CD4-positive, alpha-beta T cell treated with Interleukin-2 at 100 ng/mL for 4 hours (primary cell): Measurements from ENCODE around the gene BPHL.
"Not testable (repeated sequence)": the region's sequence is repeated elsewhere in the genome, so short reads cannot be mapped to it uniquely, and the experiment has no call there.

ENCODE experiments used
- DNase-seq: peaks from one replicate; pipeline ENCODE4 v3.0.0-alpha.2; 2020; ENCODE audit warnings: low spot score

Gene BPHL

GRCh38 chr6:3122823-3123182 lies 4.3 kb downstream of the BPHL start:
- no peak for DNase-seq

DNA sequence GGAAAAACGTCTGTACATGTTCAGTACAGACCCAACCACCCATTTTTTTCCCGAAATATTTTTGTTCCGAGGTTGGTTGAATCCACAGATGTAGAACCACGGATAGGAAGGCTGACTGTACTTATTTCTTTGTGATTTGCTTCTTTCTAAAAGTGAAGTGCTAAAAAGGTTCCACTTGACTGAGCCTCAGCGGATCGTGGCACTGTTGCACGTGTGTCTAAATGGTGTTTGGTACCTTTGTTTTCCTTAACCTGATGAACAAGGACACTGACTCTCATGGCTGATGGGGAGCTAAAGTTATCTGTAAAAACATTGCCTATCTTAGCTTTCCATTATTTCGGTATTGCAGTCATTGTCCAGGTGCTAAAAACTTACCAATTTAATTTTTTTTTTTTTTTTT lies 6.2 kb downstream of the BPHL start:
- DNase-seq = no peak

- no peak for DNase-seq
Measured at GRCh38 chr6:3125815-3126214, 7.3 kb downstream of the BPHL start.

DNA sequence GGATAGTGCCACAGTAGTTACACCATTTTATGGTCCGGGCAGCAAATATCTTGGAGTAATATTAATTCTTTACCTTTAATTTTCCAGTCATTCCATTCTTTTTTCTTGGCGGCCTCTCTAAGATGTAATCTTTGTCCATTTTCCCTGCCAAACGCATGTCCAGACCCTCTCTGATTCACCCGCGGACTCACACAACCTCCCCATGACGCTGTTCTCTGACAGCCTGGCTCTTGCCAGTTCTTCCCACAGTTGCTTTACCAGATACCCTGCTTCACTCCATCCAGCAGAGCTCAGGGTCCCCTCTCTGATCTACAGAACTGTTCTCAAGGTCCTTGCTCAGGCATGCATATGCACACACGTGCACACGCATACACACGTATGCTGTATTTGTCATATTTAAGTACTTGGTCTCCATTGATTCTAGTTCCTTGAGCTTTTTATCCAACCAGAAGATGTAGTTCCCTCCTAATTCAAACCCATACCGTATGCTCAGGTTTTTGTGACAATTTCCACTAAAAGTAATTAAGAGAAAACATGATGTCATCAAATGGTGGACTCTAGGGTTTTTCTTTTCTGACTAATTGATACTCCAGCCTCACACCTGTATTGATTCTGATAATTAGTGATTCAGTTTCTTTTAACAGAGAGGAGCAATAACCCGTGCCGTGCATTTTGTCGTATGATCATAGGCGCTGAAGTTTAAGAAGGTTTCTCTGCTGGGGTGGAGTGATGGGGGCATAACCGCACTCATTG lies 10.0 kb downstream of the BPHL start:
- DNase-seq = no peak

DNA sequence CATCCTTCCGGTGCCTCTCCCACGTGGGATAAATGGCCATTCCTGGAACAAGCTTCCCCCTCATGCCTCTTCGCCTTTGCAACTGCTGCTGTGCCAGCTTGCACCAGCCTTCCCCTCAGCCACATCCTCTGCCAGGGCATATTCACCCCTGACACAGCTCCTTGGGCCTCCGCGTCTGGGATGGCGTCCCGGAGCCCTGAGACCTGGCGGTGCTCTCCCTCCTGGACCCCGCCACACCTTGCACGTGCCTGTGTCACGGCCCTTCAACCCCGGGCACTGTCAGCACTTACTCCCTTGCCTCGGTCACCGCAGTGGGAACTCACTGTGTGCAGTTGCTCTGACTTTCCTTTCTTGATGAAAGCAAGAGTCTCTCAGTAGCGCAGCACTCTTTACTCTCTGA lies 13.2 kb downstream of the BPHL start:
- no peak for DNase-seq

DNA sequence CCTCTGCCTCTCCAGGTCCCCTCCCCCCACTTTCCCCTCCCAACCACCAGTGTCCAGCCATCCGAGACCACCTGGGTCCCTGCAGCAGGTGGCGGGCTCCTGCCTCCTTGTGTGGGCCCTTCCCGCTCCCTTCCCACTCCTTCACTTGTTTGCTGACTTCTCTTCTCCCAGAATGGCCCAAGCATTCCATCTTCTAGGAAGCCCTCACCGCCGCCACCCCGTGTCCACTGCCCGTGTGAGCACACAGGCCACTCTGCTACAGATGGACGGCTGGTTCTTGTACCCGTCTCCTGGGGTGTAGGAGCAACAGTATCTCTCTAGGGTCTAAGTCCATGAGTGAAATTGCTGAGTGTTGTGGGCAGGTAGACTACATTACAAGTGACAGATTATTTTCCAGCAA lies 15.0 kb downstream of the BPHL start:
- no peak for DNase-seq

DNA sequence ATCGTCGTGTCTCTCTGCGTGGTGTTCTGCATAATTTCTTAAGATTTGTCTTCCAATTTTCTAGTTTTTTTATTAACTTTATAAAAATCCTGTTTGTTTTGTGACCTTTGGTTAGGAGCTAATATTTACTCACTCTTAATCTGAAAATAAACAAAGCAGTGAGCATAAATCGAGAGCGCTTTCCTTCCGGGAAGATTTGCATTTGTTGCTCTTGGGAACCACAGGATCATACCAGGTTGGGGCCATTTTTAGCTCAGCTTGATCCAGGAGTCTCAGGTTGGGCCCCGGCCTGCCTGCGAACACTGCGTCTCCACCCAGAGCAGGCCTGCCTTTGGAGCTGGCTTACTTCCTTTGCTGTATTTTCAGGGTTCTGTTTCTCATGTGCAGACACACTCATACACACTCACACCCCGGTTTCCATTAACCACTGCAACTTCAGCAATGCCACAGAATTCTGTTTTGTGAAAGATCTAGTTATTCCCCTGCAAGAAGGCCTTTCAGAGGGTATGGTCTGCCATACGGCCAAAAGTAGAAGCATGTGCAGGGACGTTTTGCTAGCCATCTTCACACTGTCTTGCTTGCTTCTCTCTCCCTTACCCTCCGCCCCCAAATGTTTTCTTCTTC lies 17.3 kb downstream of the BPHL start:
- no peak for DNase-seq

DNA sequence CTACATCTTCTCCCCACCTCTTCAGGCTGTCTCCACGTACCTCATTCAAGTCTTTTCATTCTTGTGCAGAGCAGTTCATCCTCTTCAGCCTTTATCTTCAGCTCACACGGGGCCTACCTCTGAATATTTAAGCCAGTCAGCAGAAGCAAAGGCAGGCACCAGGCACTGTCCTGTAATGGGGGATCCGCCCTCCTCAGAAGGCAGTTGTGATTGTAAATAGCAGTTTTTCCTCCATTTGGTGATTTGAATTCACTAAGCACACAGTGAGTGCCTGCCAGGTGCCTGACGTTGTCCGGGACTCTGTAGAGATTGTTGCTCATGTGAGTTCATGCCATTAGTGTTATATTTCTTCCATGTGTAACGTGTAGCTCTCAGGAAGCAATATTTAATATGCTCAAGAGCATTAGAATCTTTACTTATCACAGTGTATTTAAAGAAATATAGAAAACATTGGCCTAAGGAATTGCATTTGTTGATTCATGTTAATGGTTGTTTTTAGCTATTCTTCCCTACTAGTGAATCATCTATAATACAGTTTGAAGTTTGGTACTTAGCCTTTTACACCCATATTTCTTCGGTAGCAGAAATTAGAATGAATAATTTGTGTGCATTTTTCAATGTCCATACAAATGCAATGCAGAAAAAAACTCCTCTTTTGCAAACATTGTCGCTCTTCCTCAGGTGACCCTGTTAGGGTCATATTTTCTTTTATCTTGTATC lies 17.9 kb downstream of the BPHL start:
- DNase-seq = no peak

- DNase-seq = no peak
Measured at GRCh38 chr6:3137057-3137777, 18.7 kb downstream of the BPHL start.

DNA sequence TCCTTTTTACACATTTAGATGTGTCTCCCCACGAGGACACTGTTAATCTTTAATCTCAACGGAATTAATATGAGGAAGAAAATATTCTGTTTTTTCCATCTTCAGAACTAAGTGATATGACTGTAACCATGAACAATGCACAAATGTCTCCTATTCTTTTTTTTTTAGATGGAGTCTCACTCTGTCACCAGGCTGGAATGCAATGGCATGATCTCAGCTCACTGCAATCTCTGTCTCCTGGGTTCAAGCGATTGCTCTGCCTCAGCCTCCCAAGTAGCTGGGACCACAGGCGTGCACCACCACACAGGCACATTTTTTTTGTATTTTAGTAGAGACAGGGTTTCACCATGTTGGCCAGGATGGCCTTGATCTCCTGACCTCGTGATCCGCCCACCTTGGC lies 19.4 kb downstream of the BPHL start:
- not testable (repeated sequence) for DNase-seq

- no peak for DNase-seq
Measured at GRCh38 chr6:3138341-3138740, 19.8 kb downstream of the BPHL start.

DNA sequence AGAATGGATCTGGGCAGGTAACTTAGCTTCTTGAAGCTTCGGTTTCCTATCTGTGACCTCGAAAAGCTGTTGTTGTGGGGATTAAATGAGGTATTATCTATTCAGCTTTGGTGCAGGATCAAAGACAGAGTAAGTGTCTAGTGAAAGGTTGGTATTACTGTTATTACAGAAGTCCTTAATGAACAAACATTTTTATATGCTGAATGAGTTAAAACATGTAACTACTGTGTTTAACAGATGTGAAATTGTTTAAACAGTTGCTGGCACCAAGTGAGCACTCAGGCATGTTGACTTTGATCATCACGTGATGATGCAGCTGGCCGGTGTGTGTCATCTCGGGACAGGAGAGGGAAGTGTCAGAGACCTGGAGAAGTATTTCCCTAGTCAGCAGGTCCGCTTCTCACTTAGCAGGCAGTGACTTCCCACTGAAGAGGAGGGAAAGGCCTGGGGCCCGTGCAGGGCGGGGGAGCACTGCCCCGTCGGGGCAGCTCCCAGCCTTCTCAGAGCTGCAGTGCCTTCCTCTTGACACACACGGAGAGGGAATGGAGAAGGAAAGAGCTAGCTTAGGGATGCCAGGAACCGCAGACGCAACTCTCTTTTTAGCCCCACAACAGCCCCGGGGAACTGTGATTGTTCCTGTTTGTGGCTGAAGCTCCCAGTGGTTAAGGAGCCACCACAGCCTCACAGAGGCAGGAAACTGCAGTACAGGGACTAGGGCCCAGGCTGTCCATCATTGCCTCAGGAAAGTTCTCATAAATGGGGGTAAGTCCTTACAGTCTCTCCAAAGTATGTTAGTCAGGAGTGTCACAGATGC lies 20.8 kb downstream of the BPHL start:
- no peak for DNase-seq

- no peak for DNase-seq
Measured at GRCh38 chr6:3140201-3140600, 21.7 kb downstream of the BPHL start.

DNA sequence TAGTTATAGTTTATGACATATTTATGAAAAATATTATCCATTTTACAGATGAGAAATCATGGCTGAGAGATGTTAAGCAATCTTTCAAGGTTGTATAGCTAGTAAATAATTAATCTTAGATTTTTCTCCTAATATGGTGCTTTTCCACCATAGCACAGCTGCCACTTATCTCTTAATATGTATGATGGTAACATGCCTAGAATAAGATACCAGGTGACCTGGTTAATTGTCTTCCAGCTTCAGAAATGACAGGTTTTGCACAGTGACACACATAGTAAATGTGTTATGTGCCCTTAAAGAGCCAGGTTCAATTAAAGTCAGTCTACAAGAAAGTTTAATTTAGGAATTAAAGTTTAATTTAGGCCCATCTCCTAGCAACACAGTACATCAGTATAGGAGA lies 24.0 kb downstream of the BPHL start:
- no peak for DNase-seq

- no peak for DNase-seq
Measured at GRCh38 chr6:3143158-3143557, 24.6 kb downstream of the BPHL start.

- DNase-seq = no peak
Measured at GRCh38 chr6:3144571-3144970, 26.1 kb downstream of the BPHL start.

- DNase-seq = no peak
Measured at GRCh38 chr6:3147914-3148757, 29.6 kb downstream of the BPHL start.

DNA sequence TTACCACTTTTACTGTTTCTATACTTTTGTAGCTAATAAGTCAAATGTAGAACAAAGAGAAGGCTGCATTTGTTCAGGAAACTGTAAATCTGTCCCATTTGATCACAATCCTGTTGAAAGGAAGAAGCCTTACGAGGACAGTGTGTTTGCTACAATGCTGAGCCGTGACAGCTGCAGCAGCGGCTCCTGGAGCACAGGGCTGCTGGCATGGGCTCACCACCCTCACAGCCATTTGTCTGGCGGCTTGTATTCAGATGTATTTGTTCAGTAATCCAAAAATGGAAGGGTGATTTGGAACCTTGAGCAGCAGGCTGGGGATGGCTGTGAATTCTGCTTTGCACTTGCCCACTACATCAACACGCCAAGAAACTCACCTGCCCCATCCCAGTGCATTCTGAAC lies 33.2 kb downstream of the BPHL start:
- DNase-seq = no peak

DNA sequence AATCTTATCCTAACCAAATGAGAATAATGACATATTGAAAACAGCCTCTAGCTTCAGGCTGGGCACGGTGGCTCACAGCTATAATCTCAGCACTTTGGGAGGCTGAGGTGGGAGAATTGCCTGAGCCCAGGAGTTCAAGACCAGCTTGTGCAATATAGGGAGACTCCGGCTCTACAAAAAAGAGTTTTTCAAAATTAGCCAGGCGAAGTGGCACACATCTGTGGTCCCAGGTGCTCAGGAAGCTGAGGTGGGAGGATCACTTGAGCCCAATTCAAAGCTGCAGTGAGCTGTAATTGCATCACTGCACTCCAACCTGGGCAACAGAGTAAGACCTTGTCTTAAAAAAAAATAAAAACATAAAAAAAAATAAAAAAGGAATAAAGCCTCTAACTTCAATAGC lies 34.2 kb downstream of the BPHL start:
- no peak for DNase-seq

GRCh38 chr6:3155416-3155815 lies 36.9 kb downstream of the BPHL start:
- not testable (repeated sequence) for DNase-seq
